Stomach smooth muscle (tissue), 2 donors: ENCODE data around the gene ABLIM2.
A peak's percentile ranks its signal among the peaks of the same experiment; 100 is the strongest.

Experiments
- H3K27ac ChIP-seq: one replicate; pipeline ENCODE4 v1.7.0; 2013; ENCODE audit warnings: mild to moderate bottlenecking, low read length, inconsistent platforms
- H3K27me3 ChIP-seq, 2 donors: one replicate each; pipeline ENCODE4 v1.7.0; 2013; ENCODE audit warnings: low read length in 2 of 2; ENCODE audit not compliant: insufficient read depth in 2 of 2, control insufficient read depth in 1 of 2
- H3K36me3 ChIP-seq, 2 donors: one replicate each; pipeline ENCODE4 v1.7.0; 2013; ENCODE audit warnings: low read length in 2 of 2; ENCODE audit not compliant: control insufficient read depth in 2 of 2, insufficient read depth in 2 of 2
- H3K4me1 ChIP-seq: one replicate; pipeline ENCODE4 v1.7.0; 2013; ENCODE audit warnings: low read length; ENCODE audit not compliant: control insufficient read depth, insufficient read depth
- H3K4me3 ChIP-seq, 2 donors: one replicate each; pipeline ENCODE4 v1.7.0; 2013; ENCODE audit warnings: low read length in 2 of 2
- H3K9ac ChIP-seq, 2 donors: one replicate each; pipeline ENCODE4 v1.7.0; 2013; ENCODE audit warnings: low read length in 2 of 2, mild to moderate bottlenecking in 1 of 2
- H3K9me3 ChIP-seq, 2 donors: one replicate each; pipeline ENCODE4 v1.7.0; 2013; ENCODE audit warnings: low read length in 2 of 2; ENCODE audit not compliant: control insufficient read depth in 2 of 2
- donor health status: healthy.
- donor health status: Pancreatic carcinoma.

The ABLIM2 gene

GRCh38 chr4:7971159-7971631 is 187.4 kb downstream of the ABLIM2 start:
- no peaks in the 10 kb centered on the region for H3K9me3 ChIP-seq
- no peak overlapping the region for H3K9ac ChIP-seq
- H3K4me1 ChIP-seq: peaks cover 30% of the 10 kb centered on the region
- no peaks in the 10 kb centered on the region for H3K36me3 ChIP-seq
- no peaks in the 10 kb centered on the region for H3K27me3 ChIP-seq
- no peak overlapping the region for H3K27ac ChIP-seq
- H3K4me3 ChIP-seq: no peak overlapping the region

- H3K27me3 ChIP-seq: no peaks in the 10 kb centered on the region
- H3K27ac ChIP-seq: peak overlapping the region; percentile 62
- H3K9me3 ChIP-seq: no peaks in the 10 kb centered on the region
- H3K4me3 ChIP-seq: peak overlapping the region in 1 of 2 donors; percentile 15
- peak overlapping the region; percentile 7 to 8 for H3K9ac ChIP-seq
- peaks cover 30% of the 10 kb centered on the region for H3K4me1 ChIP-seq
- no peaks in the 10 kb centered on the region for H3K36me3 ChIP-seq
Observed at GRCh38 chr4:7970361-7970946, 188.2 kb downstream of the ABLIM2 start.

- Histone ChIP-seq H3K9ac (no peak overlapping the region), H3K9me3 (no peaks in the 10 kb centered on the region), H3K4me3 (no peak overlapping the region), H3K27ac (no peak overlapping the region), H3K36me3 (no peaks in the 10 kb centered on the region), H3K27me3 (no peaks in the 10 kb centered on the region), H3K4me1 (peaks cover 34% of the 10 kb centered on the region)
Observed at GRCh38 chr4:7968262-7968896, 190.2 kb downstream of the ABLIM2 start.

- no peaks in the 10 kb centered on the region for H3K27me3 ChIP-seq
- peaks cover 34% of the 10 kb centered on the region for H3K4me1 ChIP-seq
- H3K9ac ChIP-seq: no peak overlapping the region
- no peak overlapping the region for H3K4me3 ChIP-seq
- H3K27ac ChIP-seq: no peak overlapping the region
- H3K36me3 ChIP-seq: no peaks in the 10 kb centered on the region
- no peaks in the 10 kb centered on the region for H3K9me3 ChIP-seq
Observed at GRCh38 chr4:7967501-7968261, 190.9 kb downstream of the ABLIM2 start.

- no peaks in the 10 kb centered on the region for H3K9me3 ChIP-seq
- H3K4me3 ChIP-seq: no peak overlapping the region
- H3K27me3 ChIP-seq: no peaks in the 10 kb centered on the region
- peaks cover 34% of the 10 kb centered on the region for H3K4me1 ChIP-seq
- no peak overlapping the region for H3K9ac ChIP-seq
- H3K27ac ChIP-seq: no peak overlapping the region
- no peaks in the 10 kb centered on the region for H3K36me3 ChIP-seq
Observed at GRCh38 chr4:7967063-7967440, 191.6 kb downstream of the ABLIM2 start.

- peaks cover 35% of the 10 kb centered on the region for H3K4me1 ChIP-seq
- no peak overlapping the region for H3K4me3 ChIP-seq
- no peaks in the 10 kb centered on the region for H3K36me3 ChIP-seq
- H3K9me3 ChIP-seq: no peaks in the 10 kb centered on the region
- no peak overlapping the region for H3K27ac ChIP-seq
- H3K27me3 ChIP-seq: no peaks in the 10 kb centered on the region
- H3K9ac ChIP-seq: no peak overlapping the region
Observed at GRCh38 chr4:7966281-7967062, 192.1 kb downstream of the ABLIM2 start.

GRCh38 chr4:7964890-7965662 is 193.5 kb downstream of the ABLIM2 start:
- no peak overlapping the region for H3K9ac ChIP-seq
- H3K36me3 ChIP-seq: no peaks in the 10 kb centered on the region
- no peak overlapping the region for H3K4me3 ChIP-seq
- H3K9me3 ChIP-seq: no peaks in the 10 kb centered on the region
- H3K27me3 ChIP-seq: no peaks in the 10 kb centered on the region
- peaks cover 42% of the 10 kb centered on the region for H3K4me1 ChIP-seq
- H3K27ac ChIP-seq: peak overlapping the region; percentile 24

GRCh38 chr4:7964459-7964858 is 194.2 kb downstream of the ABLIM2 start:
- Histone ChIP-seq H3K36me3 (no peaks in the 10 kb centered on the region), H3K27me3 (no peaks in the 10 kb centered on the region), H3K4me1 (peaks cover 40% of the 10 kb centered on the region), H3K27ac (peak overlapping the region; percentile 24), H3K4me3 (no peak overlapping the region), H3K9ac (no peak overlapping the region), H3K9me3 (no peaks in the 10 kb centered on the region)

- H3K9me3 ChIP-seq: no peaks in the 10 kb centered on the region
- no peak overlapping the region for H3K27ac ChIP-seq
- no peak overlapping the region for H3K4me3 ChIP-seq
- no peak overlapping the region for H3K9ac ChIP-seq
- H3K27me3 ChIP-seq: no peaks in the 10 kb centered on the region
- no peaks in the 10 kb centered on the region for H3K36me3 ChIP-seq
- H3K4me1 ChIP-seq: peaks cover 36% of the 10 kb centered on the region
Observed at GRCh38 chr4:7963691-7964090, 194.9 kb downstream of the ABLIM2 start.
